ENCODE measurements around the gene JAM2. TPM values are rescaled to one million over a fixed set of nuclear protein-coding genes. Genes with fewer than 3 reads are reported as not detected.

JAM2 gene
- polyA plus RNA-seq, 1 donor from 2014 or later = 1.1 TPM

DNA sequence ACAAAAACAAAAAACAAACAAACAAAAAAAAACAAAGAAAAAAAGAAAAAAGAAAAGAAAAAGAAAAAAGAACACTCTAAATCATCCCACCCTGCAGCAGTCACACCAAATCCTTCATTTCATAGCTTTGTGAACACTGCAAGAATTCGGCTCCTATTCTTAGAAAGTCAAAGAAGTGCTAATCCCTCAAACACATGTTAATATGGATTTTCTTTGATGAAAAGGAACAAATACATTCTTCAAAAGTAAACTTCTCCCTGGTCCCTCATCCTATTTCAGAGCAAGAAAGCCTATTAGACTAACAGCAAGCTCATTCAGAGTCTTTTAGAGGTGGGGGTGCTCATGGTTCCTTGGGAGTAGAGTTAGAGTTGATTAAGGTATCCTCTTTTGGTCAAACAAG lies 24.6 kb upstream of the JAM2 start:
- Histone ChIP-seq H3K27me3 (ENCODE audit: insufficient read depth, low read depth, low read length) (no peaks in the 10 kb centered on the region), H3K4me3 (ENCODE audit: low read length) (no peak overlapping the region), H3K36me3 (ENCODE audit: insufficient read depth, low read length) (no peaks in the 10 kb centered on the region), H2AFZ (ENCODE audit: low read depth, low read length) (no peak overlapping the region), H3K9ac (ENCODE audit: low read length) (no peak overlapping the region), H4K20me1 (ENCODE audit: insufficient read depth) (no peaks in the 10 kb centered on the region), H3K4me2 (ENCODE audit: low read length) (no peak overlapping the region), H3F3A (ENCODE audit: insufficient read depth, low read length, poor library complexity, severe bottlenecking) (no peaks in the 10 kb centered on the region), H3K27ac (ENCODE audit: low read length) (no peak overlapping the region), H3K9me2 (ENCODE audit: insufficient read depth, low read length) (no peaks in the 10 kb centered on the region), H3K9me3 (ENCODE audit: low read length) (no peaks in the 10 kb centered on the region), H3K79me2 (replicated peaks; ENCODE audit: insufficient read depth, low read length) (no peaks in the 10 kb centered on the region)
- no peak for TF ChIP-seq REST (IDR thresholded peaks at IDR 0.05; ENCODE audit: borderline replicate concordance)
- no peak for TF ChIP-seq TAF1 (IDR thresholded peaks at IDR 0.05; ENCODE audit: low read depth)
- no peak for TF ChIP-seq EP300 (conservative IDR thresholded peaks at IDR 0.05; ENCODE audit: poor library complexity, severe bottlenecking)
- TF ChIP-seq EZH2 (IDR thresholded peaks at IDR 0.05; ENCODE audit: borderline replicate concordance, insufficient read depth, low read length, poor library complexity, severe bottlenecking) = no peak
- no peak for TF ChIP-seq SMC3 (conservative IDR thresholded peaks at IDR 0.05; ENCODE audit: poor library complexity)
- no peak for TF ChIP-seq POLR2AphosphoS5 (IDR thresholded peaks at IDR 0.05)
- TF ChIP-seq MXI1 (conservative IDR thresholded peaks at IDR 0.05; ENCODE audit: poor library complexity, severe bottlenecking) = no peak
- TF ChIP-seq RAD21 (conservative IDR thresholded peaks at IDR 0.05) = no peak
- TF ChIP-seq, protein P1, sequence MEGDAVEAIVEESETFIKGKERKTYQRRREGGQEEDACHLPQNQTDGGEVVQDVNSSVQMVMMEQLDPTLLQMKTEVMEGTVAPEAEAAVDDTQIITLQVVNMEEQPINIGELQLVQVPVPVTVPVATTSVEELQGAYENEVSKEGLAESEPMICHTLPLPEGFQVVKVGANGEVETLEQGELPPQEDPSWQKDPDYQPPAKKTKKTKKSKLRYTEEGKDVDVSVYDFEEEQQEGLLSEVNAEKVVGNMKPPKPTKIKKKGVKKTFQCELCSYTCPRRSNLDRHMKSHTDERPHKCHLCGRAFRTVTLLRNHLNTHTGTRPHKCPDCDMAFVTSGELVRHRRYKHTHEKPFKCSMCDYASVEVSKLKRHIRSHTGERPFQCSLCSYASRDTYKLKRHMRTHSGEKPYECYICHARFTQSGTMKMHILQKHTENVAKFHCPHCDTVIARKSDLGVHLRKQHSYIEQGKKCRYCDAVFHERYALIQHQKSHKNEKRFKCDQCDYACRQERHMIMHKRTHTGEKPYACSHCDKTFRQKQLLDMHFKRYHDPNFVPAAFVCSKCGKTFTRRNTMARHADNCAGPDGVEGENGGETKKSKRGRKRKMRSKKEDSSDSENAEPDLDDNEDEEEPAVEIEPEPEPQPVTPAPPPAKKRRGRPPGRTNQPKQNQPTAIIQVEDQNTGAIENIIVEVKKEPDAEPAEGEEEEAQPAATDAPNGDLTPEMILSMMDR (IDR thresholded peaks at IDR 0.05; ENCODE audit: poor library complexity, severe bottlenecking) = no peak

GRCh38 chr21:25615880-25616279 lies 23.2 kb upstream of the JAM2 start:
- H3K9ac ChIP-seq (ENCODE audit: low read length) = no peak overlapping the region
- no peak for TF ChIP-seq REST (IDR thresholded peaks at IDR 0.05; ENCODE audit: borderline replicate concordance)
- TF ChIP-seq EZH2 (IDR thresholded peaks at IDR 0.05; ENCODE audit: borderline replicate concordance, insufficient read depth, low read length, poor library complexity, severe bottlenecking) = no peak
- TF ChIP-seq EP300 (conservative IDR thresholded peaks at IDR 0.05; ENCODE audit: poor library complexity, severe bottlenecking) = no peak
- TF ChIP-seq SMC3 (conservative IDR thresholded peaks at IDR 0.05; ENCODE audit: poor library complexity) = no peak
- TF ChIP-seq RAD21 (conservative IDR thresholded peaks at IDR 0.05) = no peak
- TF ChIP-seq, protein P1 (IDR thresholded peaks at IDR 0.05; ENCODE audit: poor library complexity, severe bottlenecking) = no peak
- no peak for TF ChIP-seq MXI1 (conservative IDR thresholded peaks at IDR 0.05; ENCODE audit: poor library complexity, severe bottlenecking)
- TF ChIP-seq POLR2AphosphoS5 (IDR thresholded peaks at IDR 0.05) = no peak
- TF ChIP-seq TAF1 (IDR thresholded peaks at IDR 0.05; ENCODE audit: low read depth) = no peak
- no peaks in the 10 kb centered on the region for H3F3A ChIP-seq (ENCODE audit: insufficient read depth, low read length, poor library complexity, severe bottlenecking)
- H3K9me2 ChIP-seq (ENCODE audit: insufficient read depth, low read length) = no peaks in the 10 kb centered on the region
- no peak overlapping the region for H3K4me3 ChIP-seq (ENCODE audit: low read length)
- H4K20me1 ChIP-seq (ENCODE audit: insufficient read depth) = no peaks in the 10 kb centered on the region
- H3K27me3 ChIP-seq (ENCODE audit: insufficient read depth, low read depth, low read length) = no peaks in the 10 kb centered on the region
- H2AFZ ChIP-seq (ENCODE audit: low read depth, low read length) = no peak overlapping the region
- no peaks in the 10 kb centered on the region for H3K9me3 ChIP-seq (ENCODE audit: low read length)
- no peaks in the 10 kb centered on the region for H3K36me3 ChIP-seq (ENCODE audit: insufficient read depth, low read length)
- H3K4me2 ChIP-seq (ENCODE audit: low read length) = no peak overlapping the region
- H3K27ac ChIP-seq (ENCODE audit: low read length) = no peak overlapping the region
- H3K79me2 ChIP-seq (replicated peaks; ENCODE audit: insufficient read depth, low read length) = no peaks in the 10 kb centered on the region
